ENCODE data around the gene NRDC.
"Not testable (repeated sequence)": the region's sequence is repeated elsewhere in the genome, so short reads cannot be mapped to it uniquely, and the experiment has no call there.

Gene NRDC

GRCh38 chr1:51842261-51842660 lies 36.3 kb downstream of the NRDC start:
- DNase-seq, result no peak

GRCh38 chr1:51840743-51841461 lies 37.6 kb downstream of the NRDC start:
- no peak for DNase-seq

GRCh38 chr1:51840182-51840581 lies 38.3 kb downstream of the NRDC start:
- no peak for DNase-seq

- no peak for DNase-seq
These were observed 39.4 kb downstream of the NRDC start for GRCh38 chr1:51839094-51839493.

GRCh38 chr1:51837243-51837642 lies 41.3 kb downstream of the NRDC start:
- DNase-seq, result no peak

- DNase-seq, result no peak
These were observed 44.8 kb downstream of the NRDC start for GRCh38 chr1:51833700-51834099.

- DNase-seq, result no peak
These were observed 49.5 kb downstream of the NRDC start for GRCh38 chr1:51829058-51829457.

GRCh38 chr1:51819810-51820209 lies 58.7 kb downstream of the NRDC start:
- DNase-seq, result no peak

GRCh38 chr1:51819021-51819420 lies 59.5 kb downstream of the NRDC start:
- DNase-seq, result not testable (repeated sequence)

- no peak for DNase-seq
These were observed 60.0 kb downstream of the NRDC start for GRCh38 chr1:51818487-51818886.

- DNase-seq, result no peak
These were observed 64.0 kb downstream of the NRDC start for GRCh38 chr1:51814513-51814912.

GRCh38 chr1:51799372-51799771 lies 79.2 kb downstream of the NRDC start:
- no peak for DNase-seq

GRCh38 chr1:51794868-51795267 lies 83.7 kb downstream of the NRDC start:
- DNase-seq, result no peak

- DNase-seq, result no peak
These were observed 84.3 kb downstream of the NRDC start for GRCh38 chr1:51794260-51794659.

GRCh38 chr1:51792864-51793263 lies 85.7 kb downstream of the NRDC start:
- no peak for DNase-seq

GRCh38 chr1:51791888-51792287 lies 86.6 kb downstream of the NRDC start:
- DNase-seq, result no peak

- no peak for DNase-seq
These were observed 88.1 kb downstream of the NRDC start for GRCh38 chr1:51790385-51790784.

GRCh38 chr1:51789342-51789741 lies 89.2 kb downstream of the NRDC start:
- DNase-seq, result no peak

- DNase-seq, result no peak
These were observed 89.6 kb downstream of the NRDC start for GRCh38 chr1:51788938-51789337.

- DNase-seq, result no peak
These were observed 93.5 kb downstream of the NRDC start for GRCh38 chr1:51784997-51785421.

- DNase-seq, result no peak
These were observed 97.6 kb downstream of the NRDC start for GRCh38 chr1:51780927-51781326.

GRCh38 chr1:51776408-51776807 lies 102.1 kb downstream of the NRDC start:
- DNase-seq, result no peak

GRCh38 chr1:51768971-51769588 lies 109.4 kb downstream of the NRDC start:
- DNase-seq, result peak; percentile 34

- no peak for DNase-seq
These were observed 117.2 kb downstream of the NRDC start for GRCh38 chr1:51761351-51761750.

GRCh38 chr1:51760872-51761271 lies 117.7 kb downstream of the NRDC start:
- no peak for DNase-seq

Data from DMS79 treated with DMSO at 0.1 percent for 48 hours (cell line).